GM10847 (cell line): ENCODE data around the gene BMP8B.

Source experiments
- POLR2A ChIP-seq: IDR thresholded peaks from 2 replicates; pipeline ENCODE4 v1.6.1; 2011; ENCODE audit not compliant: insufficient read length; ENCODE audit errors: extremely low read depth

BMP8B gene

DNA sequence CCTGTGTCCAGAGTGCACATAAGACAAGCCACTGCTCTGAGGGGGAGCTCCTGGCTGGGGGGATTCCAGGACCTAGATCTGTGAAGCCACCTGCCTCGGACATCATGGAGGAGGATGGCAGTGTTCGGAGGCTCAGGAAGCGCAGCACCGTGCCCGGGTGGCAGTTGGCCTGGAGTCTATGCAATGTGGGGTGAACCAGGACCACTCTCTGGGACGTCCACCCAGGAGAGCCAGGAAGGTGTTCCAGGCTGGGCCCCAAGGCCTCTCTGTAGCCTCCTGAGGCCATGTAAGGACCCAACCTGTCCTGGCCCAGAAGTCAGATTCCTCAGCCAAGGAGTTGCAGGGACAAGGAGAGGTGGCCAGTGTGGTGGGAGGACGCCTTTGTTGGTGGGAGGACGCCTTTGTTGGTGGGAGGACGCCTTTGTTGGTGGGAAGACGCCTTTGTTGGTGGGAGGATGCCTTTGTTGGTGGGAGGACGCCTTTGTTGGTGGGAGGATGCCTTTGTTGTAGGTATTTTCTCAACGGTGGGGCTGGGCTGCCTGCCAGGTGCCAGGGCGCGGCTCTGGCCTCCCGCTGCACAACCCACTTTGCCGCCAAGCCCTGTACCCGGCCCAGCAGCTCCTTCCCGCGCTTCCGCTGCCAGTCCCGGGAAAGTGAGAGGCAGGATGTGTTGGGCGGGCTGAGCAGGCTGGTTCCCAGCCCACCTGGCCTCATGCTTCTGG, 30.6 kb upstream of the BMP8B start:
- no peak for TF ChIP-seq POLR2A

DNA sequence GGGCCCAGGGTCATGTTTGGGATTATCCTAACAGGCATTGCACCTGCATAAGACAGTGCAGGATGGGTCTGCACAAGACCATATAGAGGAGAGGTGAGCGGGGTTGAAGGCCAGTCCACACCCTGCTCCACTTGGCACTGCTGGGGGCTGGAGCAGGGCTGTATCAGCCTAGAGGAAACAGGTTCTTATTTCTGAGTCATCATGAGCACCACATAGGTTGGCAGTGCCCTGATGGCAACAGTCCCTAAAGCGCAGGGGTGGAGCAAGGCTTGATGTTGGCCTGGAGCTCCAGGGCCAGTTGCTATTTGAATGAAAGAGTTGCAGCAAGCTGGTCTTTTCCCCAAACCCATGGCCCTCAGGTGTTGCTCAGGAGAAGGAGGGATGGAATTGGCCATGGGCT, 29.8 kb upstream of the BMP8B start:
- no peak for TF ChIP-seq POLR2A

DNA sequence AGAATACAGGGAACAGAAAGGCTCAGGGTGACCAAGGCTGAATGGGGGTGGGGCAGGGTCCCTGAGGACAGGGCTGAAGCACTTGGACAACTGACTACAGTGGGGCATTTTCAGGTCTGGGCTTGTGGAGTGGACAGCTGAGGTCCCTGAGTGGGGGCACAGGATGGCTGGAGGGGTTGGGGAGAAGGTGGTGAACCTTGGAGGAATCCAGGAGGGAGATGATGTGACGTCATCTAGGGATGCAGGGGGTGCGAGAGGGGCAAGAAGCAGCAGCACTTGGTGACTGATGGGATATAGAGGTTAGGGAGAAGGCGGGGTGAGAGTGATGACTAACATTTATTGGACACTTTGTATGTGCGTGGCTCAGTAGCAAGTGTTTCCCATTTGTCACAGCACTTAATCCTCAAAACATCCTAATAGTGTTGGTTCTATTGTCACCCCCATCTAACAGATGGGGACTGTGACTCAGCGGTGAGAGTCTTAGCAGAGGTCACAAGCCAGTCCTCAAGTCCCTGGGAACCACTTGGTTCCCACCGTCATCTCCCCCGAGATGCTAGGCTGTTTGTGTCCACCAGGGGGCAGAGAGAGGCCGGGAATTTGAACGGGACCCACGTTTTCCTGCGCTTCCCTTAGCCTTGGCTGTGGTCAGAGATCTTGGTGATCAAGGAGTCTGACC, 27.9 kb upstream of the BMP8B start:
- TF ChIP-seq POLR2A, result no peak

DNA sequence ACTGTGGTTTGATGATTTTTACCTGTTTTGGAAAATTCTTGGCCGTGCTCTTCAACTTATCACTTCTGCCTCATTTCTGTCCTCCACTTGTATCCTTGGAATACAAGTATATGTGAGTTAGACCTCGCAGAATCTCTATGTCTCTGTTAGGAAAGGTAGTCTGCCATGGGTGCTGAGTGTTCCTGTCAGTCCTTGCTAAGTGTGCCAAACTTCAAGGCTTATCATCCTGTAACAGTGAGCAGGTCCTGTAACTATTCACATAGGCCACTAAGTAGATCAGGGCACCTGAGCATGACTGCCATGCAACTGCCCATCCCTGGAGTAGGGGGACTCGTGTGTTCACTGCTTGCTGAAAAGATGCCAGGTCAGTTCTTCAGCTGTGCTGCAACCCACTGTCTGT, 24.2 kb upstream of the BMP8B start:
- no peak for TF ChIP-seq POLR2A

DNA sequence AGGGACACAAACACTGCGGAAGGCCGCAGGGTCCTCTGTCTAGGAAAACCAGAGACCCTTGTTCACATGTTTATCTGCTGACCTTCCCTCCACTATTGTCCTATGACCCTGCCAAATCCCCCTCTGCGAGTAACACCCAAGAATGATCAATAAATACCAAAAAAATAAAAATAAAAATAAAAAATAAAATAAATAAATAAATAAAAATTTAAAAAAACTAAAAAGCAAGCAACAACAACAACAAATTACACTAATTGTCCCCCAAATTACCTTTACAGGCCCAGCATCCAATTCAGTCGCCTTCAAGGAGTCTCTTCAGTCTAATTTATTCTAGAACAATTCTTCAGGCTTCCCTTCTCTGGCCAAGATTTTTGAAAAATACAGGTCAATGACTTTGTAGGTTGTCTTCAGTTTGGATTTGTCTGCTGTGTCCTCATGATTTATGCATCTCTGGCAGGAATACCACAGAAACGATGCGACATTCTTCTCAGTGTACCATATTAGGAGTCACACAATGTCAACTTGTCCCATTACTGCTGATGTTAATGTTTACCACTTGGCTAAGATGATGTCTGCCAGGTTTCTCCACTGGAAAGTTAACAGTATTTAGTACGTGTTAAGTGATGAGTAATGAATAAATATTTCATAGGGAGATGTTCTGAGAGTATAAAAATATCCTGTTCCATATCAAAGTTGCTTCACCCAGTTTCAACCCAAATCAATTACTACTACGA, 20.3 kb upstream of the BMP8B start:
- TF ChIP-seq POLR2A, result no peak

DNA sequence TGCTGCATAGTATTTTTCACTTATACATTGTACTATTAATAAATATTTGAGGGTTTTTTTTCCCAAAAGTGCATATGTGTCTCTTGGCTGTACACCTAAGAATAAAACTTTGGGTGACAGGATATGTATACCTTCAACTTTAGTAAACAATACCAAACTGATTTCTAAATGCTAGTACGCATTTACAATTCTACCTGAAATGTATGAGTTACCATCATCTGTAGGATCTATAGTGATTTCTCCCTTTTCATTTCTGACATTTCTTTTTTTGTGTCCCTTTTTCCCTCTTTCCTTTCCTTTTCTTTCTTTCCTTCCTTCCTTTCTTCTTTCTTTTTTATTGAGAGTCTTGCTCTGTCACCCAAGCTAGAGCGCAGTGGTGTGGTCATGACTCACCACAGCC, 16.7 kb upstream of the BMP8B start:
- no peak for TF ChIP-seq POLR2A

DNA sequence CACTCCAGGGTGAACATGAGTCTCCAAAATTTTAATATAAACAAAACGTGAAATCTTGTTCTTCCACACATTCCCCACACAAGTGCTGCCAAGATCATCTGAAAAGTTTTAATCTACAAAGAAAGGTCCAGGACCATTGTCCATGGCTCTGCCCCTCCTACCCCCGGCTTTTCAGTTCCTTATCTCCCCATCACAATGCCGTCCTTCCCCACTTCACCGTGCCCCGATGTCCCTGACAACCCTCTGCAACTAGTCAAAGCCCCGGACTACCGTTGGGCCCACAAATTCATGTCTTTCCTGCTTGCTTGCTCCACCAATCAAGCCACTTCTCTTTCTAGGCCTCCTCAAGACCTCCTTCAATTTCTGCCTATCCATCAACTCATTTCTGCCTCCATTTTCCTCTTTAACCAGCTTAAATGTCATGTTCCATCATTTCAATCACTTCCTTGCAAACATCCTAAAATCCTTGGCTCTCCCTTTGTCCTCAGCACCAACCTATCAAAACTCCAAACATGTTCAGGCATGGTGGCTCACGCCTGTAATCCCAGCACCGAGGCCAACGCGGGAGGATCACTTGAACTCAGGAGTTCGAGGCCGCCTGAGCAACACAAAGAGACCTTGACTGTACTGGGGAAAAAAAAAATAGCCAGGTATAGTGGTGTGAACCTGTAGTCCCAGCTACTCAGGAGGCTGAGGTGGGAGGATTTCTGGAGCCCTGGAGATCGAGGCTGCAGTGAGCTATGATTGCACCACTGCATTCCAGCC, 14.0 kb upstream of the BMP8B start:
- no peak for TF ChIP-seq POLR2A

DNA sequence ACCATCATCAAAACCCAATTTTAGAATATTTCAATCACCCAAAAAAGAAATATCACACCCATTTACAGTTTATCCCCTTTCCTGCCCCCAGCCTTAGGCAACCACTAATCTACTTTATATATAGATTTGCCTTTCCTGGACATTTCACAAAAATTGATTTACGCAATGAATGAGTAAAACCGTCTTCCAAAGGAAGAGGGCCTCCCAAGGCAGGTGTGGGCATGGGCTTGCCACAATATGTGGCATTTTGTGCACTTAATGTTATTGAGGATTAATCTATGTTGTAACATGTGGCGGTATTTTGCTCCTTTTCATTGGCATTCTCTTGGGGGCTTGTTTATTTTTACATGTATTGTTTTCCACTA, 11.8 kb upstream of the BMP8B start:
- no peak for TF ChIP-seq POLR2A

DNA sequence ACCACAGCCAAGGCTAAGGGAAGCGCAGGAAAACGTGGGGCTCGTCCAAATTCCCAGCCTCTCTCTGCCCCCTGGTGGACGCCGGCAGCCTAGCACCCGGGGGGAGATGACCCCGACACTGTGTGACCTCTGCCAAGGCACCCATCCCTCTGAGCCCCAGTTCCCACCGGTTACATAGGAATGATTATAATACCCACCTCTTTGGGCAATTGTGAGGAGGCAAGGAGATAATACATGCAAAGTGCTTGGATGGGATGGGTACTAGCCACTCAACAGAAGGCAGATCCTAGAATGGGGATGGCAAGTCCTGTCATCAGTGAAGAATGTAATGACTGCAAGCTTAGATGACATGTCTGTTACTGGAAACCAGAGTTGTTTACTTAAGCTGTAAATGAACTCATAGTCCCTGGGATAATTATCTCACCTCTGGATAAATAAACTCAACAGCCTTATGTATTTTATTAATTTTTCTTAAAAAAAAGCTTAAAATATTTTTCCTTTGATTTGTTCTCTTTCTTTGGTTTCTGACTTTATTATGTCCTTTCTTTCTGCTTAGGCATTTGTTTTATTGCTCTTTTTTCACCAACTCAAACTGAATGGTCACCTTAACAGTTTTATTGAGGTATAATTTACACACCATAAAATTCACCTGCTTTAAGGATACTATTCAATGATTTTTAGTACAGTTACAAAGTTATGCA, 11.3 kb upstream of the BMP8B start:
- TF ChIP-seq POLR2A, result no peak

DNA sequence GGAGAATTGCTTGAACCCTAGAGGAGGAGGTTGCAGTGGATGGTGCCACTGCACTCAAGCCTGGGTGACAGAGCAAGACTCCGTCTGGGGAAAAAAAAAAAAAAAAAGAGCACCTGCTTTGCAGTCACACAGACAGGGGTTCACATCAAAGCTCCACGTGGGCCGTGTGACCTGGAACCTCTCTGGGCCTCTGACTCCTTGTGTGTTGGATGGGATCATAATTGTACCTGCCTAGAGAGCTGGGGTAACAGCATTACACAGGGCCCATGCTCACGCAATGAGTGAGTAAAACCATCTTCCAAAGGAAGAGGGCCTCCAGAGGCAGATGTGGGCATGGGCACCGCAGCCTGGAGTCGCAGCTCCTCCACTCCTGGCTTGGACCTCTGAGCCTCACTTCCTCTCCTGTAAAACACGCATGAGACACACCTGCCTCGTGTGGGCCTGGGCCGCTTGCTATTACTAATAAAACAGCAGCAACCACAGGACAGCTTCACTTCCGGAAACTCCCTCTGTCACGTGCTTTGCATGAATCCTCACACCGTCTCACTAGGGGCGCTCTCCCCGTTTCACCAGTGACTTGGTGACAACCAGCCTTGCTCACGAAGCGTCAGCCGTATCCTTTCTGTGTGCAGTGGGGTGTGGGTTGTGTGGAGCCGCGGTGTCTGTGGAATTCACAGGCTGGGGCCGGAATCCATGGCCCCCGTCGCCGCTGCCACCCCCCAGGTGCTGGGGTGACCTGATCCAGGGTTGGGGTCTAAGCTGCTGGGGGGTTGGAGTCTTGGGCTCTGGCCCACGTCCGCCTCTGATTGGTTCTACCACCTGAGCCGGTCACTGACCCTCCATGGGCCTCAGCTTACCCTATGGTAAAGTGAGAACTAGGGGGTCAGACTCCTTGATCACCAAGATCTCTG, 10.4 kb upstream of the BMP8B start:
- peak; percentile 37 for TF ChIP-seq POLR2A

DNA sequence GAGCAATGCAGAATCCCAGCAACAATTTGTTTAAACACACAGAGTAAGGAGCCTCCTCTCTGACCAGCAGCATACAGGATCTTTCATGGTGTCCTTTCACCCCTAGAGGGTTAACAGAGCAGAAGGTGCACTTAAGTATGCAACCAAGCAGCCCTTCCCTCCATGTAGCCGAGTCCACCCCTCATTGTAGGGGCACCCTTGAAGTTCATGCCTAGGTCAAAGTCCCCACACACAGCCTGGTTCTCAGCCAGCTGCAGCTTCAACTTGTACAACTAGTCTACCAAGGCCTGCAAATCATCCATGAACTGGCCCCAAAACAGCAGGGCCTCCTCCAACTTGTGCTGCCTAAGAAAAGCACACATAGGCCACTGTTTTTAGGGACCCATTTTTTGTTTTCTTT, 7.0 kb upstream of the BMP8B start:
- no peak for TF ChIP-seq POLR2A

DNA sequence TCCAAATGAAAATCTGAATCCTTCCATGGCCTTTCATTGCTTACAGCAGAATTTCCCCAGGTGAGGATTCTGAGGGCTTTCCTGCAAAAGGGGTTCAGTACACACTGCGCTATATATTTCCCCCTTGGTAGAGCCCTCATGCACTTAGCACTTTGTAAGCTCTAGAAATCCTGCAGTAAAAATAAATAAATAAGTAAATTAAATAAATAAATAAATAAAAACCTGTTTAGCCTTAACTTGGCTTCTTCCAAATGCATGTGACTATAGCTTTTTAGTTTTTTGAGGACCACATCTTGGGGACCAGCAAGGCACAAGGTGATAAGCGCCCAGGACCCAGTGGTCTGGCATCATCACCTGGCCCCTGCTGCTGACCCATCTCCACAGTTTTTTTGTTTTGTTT, 3.2 kb upstream of the BMP8B start:
- no peak for TF ChIP-seq POLR2A

DNA sequence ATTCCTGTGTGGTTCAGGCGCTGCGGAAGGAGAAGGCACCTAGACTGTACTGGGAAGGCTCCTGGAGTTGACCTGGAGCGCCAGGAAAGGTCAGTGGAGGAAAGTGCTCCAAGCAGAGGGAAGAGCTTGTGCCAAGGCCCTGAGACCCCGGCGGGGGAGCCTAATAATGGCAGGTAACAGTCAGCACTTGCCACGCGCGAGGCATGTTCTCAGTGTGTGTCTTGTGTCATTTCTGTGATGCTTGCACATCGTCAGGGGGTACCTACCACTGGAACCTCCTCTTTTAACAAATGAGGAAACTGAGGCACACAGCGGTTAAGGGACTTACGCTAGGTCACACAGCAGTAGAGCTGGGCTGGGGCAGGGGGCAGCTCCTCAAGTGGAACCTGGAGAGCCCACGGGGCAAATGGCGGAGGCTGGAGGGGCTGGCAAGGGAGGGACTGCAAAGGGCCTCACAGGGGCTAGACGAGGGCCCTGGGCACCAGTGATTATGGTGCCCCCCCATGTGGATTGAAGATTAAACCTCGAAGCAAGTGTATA, 976 bp upstream of the BMP8B start:
- TF ChIP-seq POLR2A, result no peak

DNA sequence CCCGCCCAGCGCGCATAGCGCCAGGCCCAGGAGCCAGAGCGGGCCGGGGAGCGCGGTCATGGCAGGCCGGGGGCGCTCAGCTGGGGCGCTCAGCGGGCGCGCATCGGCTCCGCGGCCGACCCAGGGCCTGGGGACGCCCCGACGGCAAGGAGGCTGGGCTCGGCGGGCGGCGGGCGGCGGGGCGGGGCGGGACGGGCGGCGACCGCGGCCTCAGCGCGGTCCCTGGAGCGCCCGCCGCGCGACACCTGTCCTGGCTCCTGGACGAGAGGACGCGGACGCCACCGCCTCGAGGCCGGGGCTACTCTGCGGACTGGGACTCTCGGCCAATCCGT, 273 bp downstream of the BMP8B start:
- no peak for TF ChIP-seq POLR2A
